Suppressor macrophage treated with lipopolysaccharide for 1 hour (primary cell): ENCODE results near the gene TRMT112.

Experiments
- DNase-seq, 3 donors: peaks; one replicate each; pipeline ENCODE4 v3.0.0-alpha.2; 2020 to 2022

The TRMT112 gene

GRCh38 chr11:64268025-64268892 lies 49.1 kb downstream of the TRMT112 start:
- DNase-seq: peak in 2 of 3 donors; percentile 42 to 47

DNA sequence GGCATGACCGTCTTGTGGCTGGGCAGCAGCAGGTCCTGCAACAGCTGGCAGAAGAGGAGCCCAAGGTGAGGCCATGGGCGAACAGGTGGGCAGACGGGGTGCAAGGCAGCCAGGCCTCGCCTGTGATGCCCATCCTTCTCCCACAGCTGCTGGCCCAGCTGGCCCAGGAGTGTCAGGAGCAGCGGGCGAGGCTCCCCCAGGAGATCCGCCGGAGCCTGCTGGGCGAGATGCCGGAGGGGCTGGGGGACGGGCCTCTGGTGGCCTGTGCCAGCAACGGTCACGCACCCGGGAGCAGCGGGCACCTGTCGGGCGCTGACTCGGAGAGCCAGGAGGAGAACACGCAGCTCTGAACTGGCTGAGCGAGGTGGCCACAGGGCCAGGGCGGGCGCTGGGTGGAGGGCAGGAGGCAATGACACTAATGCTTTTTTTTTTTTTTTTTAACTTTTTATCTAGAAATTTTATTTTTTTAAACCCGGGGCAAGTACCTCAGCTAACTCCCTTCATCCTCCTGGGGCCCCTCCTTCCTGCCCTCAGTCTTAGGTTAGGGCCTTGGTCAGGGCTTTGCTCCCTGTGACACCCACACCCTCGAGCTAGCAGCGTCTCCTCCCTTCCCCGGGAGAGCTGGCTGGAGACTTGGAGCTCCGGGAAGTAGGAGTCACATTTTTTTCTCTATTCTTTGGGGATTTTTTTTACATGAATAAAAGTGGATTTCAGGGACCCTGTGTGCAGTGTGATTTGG lies 50.0 kb downstream of the TRMT112 start:
- no peak for DNase-seq
